HL-60 (cell line): ENCODE results near the gene SIKE1.

Experiments
- DNase-seq, 2 experiments: peaks; one replicate each; pipeline ENCODE4 v3.0.0-alpha.2; 2010 to 2020; ENCODE audit warnings: low read depth in 1 of 2, low spot score in 1 of 2
- H3K27ac ChIP-seq: fragments of 250-450 bp; sonication (Bioruptor Pico); replicated peaks from 2 replicates; pipeline ENCODE4 v1.5.1; 2020; ENCODE audit warnings: mild to moderate bottlenecking, moderate library complexity
- H3K27me3 ChIP-seq: fragments of 250-450 bp; sonication (Bioruptor Pico); 2 replicates; pipeline ENCODE4 v1.5.1; 2021; ENCODE audit warnings: mild to moderate bottlenecking, moderate library complexity; ENCODE audit not compliant: insufficient read depth, poor library complexity, severe bottlenecking
- H3K4me3 ChIP-seq: replicated peaks from 2 replicates; pipeline ENCODE4 v1.5.1; 2011; ENCODE audit warnings: mild to moderate bottlenecking, control low read depth, low read length; ENCODE audit not compliant: insufficient read depth
- CTCF ChIP-seq: IDR thresholded peaks from one replicate; pipeline ENCODE4 v1.5.1; 2011; ENCODE audit warnings: low read length, control low read depth, inconsistent platforms; ENCODE audit not compliant: insufficient read depth
- GABPA ChIP-seq: IDR thresholded peaks from 2 replicates; pipeline ENCODE4 v1.6.1; 2012; ENCODE audit warnings: low read depth
- POLR2AphosphoS5 ChIP-seq: IDR thresholded peaks from 2 replicates; pipeline ENCODE4 v1.6.1; 2012; ENCODE audit warnings: low read depth
- SPI1 ChIP-seq: IDR thresholded peaks from 2 replicates; pipeline ENCODE4 v1.6.1; 2012; ENCODE audit warnings: low read depth, mild to moderate bottlenecking, borderline replicate concordance
- TF ChIP-seq, protein P1 (sequence below): IDR thresholded peaks from 2 replicates; pipeline ENCODE4 v1.6.1; 2012; ENCODE audit warnings: low read depth; ENCODE audit not compliant: insufficient replicate concordance

The SIKE1 gene

DNA sequence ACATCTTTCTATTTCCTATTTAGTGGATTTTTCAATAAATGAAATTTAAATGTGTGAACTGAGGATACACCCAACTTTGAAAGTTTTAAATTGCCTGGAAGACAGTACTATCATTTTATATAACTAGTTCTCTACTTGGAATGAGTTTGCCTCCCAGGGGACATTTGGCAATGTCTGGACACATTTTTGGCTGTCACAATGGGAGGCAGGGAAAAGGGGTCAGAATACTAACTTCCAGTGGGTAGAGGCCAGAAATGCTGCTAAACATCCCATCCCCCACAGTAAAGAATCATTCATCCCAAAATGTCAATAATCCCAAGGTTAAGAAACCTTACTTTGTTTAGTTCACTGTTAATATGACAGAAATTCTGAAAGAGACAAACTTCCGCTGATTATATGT is 50.7 kb downstream of the SIKE1 start:
- no peak overlapping the region for H3K27ac ChIP-seq
- DNase-seq, result no peak
- no peak overlapping the region for H3K4me3 ChIP-seq
- TF ChIP-seq SPI1 (no peak), POLR2AphosphoS5 (no peak), CTCF (no peak), GABPA (no peak)
- TF ChIP-seq, protein P1, sequence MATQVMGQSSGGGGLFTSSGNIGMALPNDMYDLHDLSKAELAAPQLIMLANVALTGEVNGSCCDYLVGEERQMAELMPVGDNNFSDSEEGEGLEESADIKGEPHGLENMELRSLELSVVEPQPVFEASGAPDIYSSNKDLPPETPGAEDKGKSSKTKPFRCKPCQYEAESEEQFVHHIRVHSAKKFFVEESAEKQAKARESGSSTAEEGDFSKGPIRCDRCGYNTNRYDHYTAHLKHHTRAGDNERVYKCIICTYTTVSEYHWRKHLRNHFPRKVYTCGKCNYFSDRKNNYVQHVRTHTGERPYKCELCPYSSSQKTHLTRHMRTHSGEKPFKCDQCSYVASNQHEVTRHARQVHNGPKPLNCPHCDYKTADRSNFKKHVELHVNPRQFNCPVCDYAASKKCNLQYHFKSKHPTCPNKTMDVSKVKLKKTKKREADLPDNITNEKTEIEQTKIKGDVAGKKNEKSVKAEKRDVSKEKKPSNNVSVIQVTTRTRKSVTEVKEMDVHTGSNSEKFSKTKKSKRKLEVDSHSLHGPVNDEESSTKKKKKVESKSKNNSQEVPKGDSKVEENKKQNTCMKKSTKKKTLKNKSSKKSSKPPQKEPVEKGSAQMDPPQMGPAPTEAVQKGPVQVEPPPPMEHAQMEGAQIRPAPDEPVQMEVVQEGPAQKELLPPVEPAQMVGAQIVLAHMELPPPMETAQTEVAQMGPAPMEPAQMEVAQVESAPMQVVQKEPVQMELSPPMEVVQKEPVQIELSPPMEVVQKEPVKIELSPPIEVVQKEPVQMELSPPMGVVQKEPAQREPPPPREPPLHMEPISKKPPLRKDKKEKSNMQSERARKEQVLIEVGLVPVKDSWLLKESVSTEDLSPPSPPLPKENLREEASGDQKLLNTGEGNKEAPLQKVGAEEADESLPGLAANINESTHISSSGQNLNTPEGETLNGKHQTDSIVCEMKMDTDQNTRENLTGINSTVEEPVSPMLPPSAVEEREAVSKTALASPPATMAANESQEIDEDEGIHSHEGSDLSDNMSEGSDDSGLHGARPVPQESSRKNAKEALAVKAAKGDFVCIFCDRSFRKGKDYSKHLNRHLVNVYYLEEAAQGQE, result no peak
- no peaks in the 10 kb centered on the region for H3K27me3 ChIP-seq

DNA sequence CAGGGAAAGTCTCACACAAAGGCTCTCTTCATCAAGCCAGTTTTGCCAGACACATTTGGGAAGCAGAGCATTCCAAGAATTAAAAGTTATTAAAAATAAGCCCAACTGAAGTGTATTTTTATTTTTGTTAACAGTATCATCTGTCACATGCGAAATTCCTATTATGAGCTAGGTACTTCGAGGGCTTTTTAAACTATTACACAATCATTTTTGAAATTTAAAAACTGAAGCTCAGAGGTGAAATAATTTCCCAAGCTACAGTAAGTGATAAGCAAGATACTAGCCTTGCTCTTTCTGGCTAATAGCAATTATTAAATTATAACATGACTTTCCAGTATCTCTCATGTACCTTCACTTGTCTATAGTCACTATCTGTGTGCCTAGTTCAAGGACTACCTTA is 51.9 kb downstream of the SIKE1 start:
- no peaks in the 10 kb centered on the region for H3K27me3 ChIP-seq
- TF ChIP-seq SPI1, result no peak
- TF ChIP-seq, protein P1, result no peak
- TF ChIP-seq CTCF, result no peak
- no peak for TF ChIP-seq GABPA
- no peak for TF ChIP-seq POLR2AphosphoS5

GRCh38 chr1:114725230-114725629 is 55.3 kb downstream of the SIKE1 start:
- TF ChIP-seq GABPA (no peak), POLR2AphosphoS5 (no peak), CTCF (no peak), SPI1 (no peak)
- TF ChIP-seq, protein P1, result no peak

More for the DNA sequence above, 51.9 kb downstream of the SIKE1 start:
- no peak overlapping the region for H3K27ac ChIP-seq
- DNase-seq, result no peak
- no peak overlapping the region for H3K4me3 ChIP-seq

More at GRCh38 chr1:114725230-114725629, 55.3 kb downstream of the SIKE1 start:
- no peaks in the 10 kb centered on the region for H3K27me3 ChIP-seq
- H3K27ac ChIP-seq, result no peak overlapping the region
- no peak overlapping the region for H3K4me3 ChIP-seq
- DNase-seq, result no peak
